Activated CD4-positive, alpha-beta T cell treated with anti-CD3 and anti-CD28 coated beads, Interleukin-10, Interleukin-2, amounts not matched to agents 100 ng/mL and 50 ng/mL, durations not matched to agents 16 hours and 8 hours (primary cell): ENCODE results near the gene MRTFB.
A peak's percentile ranks its signal among the peaks of the same experiment; 100 is the strongest.

ENCODE experiments used
- DNase-seq: peaks from one replicate; pipeline ENCODE4 v3.0.0-alpha.2; 2020

The MRTFB gene

GRCh38 chr16:14187517-14188338 lies 116.6 kb downstream of the MRTFB start:
- DNase-seq, result no peak

- DNase-seq, result peak; percentile 48
These were observed 122.3 kb downstream of the MRTFB start for GRCh38 chr16:14193316-14193871.

GRCh38 chr16:14194721-14195120 lies 123.6 kb downstream of the MRTFB start:
- DNase-seq, result no peak

GRCh38 chr16:14196011-14196410 lies 124.9 kb downstream of the MRTFB start:
- no peak for DNase-seq

- DNase-seq, result no peak
These were observed 125.4 kb downstream of the MRTFB start for GRCh38 chr16:14196539-14196938.

- DNase-seq, result no peak
These were observed 126.9 kb downstream of the MRTFB start for GRCh38 chr16:14198012-14198411.

GRCh38 chr16:14198572-14198971 lies 127.5 kb downstream of the MRTFB start:
- no peak for DNase-seq

- no peak for DNase-seq
These were observed 128.1 kb downstream of the MRTFB start for GRCh38 chr16:14199199-14199598.

- no peak for DNase-seq
These were observed 128.5 kb downstream of the MRTFB start for GRCh38 chr16:14199624-14200023.

GRCh38 chr16:14202095-14202494 lies 131.0 kb downstream of the MRTFB start:
- no peak for DNase-seq

GRCh38 chr16:14202697-14203096 lies 131.6 kb downstream of the MRTFB start:
- DNase-seq, result no peak

GRCh38 chr16:14203166-14203565 lies 132.0 kb downstream of the MRTFB start:
- no peak for DNase-seq

- peak; percentile 49 for DNase-seq
These were observed 134.5 kb downstream of the MRTFB start for GRCh38 chr16:14205666-14206065.

GRCh38 chr16:14211856-14212543 lies 140.9 kb downstream of the MRTFB start:
- no peak for DNase-seq

- DNase-seq, result no peak
These were observed 144.8 kb downstream of the MRTFB start for GRCh38 chr16:14215941-14216340.

- no peak for DNase-seq
These were observed 148.9 kb downstream of the MRTFB start for GRCh38 chr16:14219983-14220382.

GRCh38 chr16:14223632-14224031 lies 152.5 kb downstream of the MRTFB start:
- no peak for DNase-seq

- no peak for DNase-seq
These were observed 154.3 kb downstream of the MRTFB start for GRCh38 chr16:14225457-14225856.

- no peak for DNase-seq
These were observed 161.2 kb downstream of the MRTFB start for GRCh38 chr16:14232106-14232864.

GRCh38 chr16:14236401-14236800 lies 165.3 kb downstream of the MRTFB start:
- DNase-seq, result no peak

GRCh38 chr16:14238756-14239155 lies 167.6 kb downstream of the MRTFB start:
- DNase-seq, result no peak

- no peak for DNase-seq
These were observed 168.7 kb downstream of the MRTFB start for GRCh38 chr16:14239791-14240190.

GRCh38 chr16:14240219-14240843 lies 169.2 kb downstream of the MRTFB start:
- no peak for DNase-seq
